ENCODE data around the gene MARCHF10. TPM values are rescaled to one million over a fixed set of nuclear protein-coding genes. Genes with fewer than 3 reads are reported as not detected.
"Not testable (repeated sequence)": the region's sequence is repeated elsewhere in the genome, so short reads cannot be mapped to it uniquely, and the experiment has no call there.

The MARCHF10 gene
- total RNA-seq, 2 experiments from 2014 or later, result not detected

DNA sequence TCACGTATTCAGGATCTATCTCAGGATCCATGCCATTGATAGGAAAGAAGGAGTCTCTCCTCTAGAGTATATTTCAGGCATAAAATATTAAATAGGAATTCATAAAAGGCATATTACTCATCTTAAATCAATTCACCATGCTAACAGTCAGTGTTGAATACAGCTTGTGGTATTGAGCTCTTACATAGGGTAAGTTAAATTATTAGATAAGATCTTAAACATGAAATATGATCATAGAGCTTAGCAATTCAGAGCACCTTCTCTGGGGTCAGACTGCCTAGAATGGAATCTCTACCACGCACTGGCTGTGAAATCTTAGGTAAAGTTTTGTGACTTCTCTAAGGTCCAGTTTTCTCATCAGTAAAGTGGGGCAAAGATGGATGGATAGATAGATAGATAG is 20.7 kb downstream of the MARCHF10 start:
- peaks cover 21% of the 10 kb centered on the region for H3K27me3 Mint-ChIP-seq
- peaks cover 1% of the 10 kb centered on the region for H3K36me3 Mint-ChIP-seq
- CTCF ChIA-PET, result no interaction called here
- ATAC-seq (no peak), DNase-seq (no peak)
- H3K9me3 Mint-ChIP-seq (ENCODE audit: low read depth), result peaks cover 2% of the 10 kb centered on the region
- no peak overlapping the region for H3K4me3 Mint-ChIP-seq
- no peaks in the 10 kb centered on the region for H3K4me1 Mint-ChIP-seq
- H3K27ac Mint-ChIP-seq, result no peak overlapping the region

DNA sequence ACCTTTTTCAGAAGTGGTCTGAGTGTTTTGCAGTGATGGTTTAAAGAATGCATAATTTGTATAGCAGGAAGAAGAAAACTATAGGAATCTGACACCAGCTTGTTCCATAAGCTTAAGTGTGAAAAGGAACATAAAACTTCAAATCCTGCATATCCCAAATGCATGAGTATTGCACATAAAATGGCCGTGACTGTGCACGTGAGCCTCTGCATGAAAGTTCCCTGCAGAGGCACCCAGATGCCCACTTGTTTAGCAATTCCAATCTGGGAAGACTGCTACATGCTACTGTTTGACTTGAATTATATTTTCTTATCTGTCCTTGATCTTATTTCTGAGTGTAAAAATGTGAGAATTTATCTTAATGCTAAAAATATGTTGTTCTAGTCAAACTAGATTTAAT is 21.5 kb downstream of the MARCHF10 start:
- Mint-ChIP-seq H3K9me3 (ENCODE audit: low read depth) (peaks cover 2% of the 10 kb centered on the region), H3K4me3 (no peak overlapping the region), H3K27ac (no peak overlapping the region), H3K36me3 (peaks cover 1% of the 10 kb centered on the region), H3K4me1 (no peaks in the 10 kb centered on the region), H3K27me3 (peaks cover 20% of the 10 kb centered on the region)
- DNase-seq, result no peak
- ATAC-seq, result no peak
- CTCF ChIA-PET, result no interaction called here

DNA sequence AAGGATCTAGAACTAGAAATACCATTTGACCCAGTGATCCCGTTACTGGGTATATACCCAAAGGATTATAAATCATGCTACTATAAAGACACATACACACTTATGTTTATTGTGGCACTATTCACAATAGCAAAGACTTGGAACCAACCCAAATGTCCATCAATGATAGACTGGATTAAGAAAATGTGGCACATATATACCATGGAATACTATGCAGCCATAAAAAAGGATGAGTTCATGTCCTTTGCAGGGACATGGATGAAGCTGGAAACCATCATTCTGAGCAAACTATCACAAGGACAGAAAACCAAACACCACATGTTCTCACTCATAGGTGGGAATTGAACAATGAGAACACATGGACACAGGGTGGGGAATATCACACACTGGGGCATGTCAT is 22.1 kb downstream of the MARCHF10 start:
- H3K36me3 Mint-ChIP-seq, H3K27ac Mint-ChIP-seq, H3K4me3 Mint-ChIP-seq: not testable (repeated sequence)

DNA sequence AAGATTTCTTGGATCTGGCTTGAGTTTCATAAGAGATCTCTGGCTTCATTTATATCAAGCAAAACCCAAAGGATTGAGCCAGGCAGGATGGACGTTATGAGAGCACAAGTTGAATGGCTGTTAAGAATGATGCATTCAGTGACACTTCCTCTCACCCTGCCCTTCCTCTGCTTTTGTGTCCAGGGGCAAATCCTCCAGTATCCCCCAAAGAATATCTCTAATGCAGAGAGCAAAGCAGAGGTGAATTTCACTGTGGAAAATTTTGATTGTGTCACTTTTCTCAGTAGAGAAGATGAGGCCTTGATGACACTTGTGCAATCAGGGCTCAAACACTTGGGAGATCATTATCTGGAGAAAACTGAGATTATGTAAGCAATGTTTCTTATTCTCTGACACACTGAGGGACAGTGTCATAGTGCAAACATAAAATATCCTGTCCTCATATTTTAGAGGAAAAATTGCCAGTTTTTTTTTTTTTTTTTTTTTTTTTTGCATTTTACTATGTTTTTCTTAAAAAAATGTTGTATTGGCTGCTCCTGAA is 25.3 kb downstream of the MARCHF10 start:
- H3K36me3 Mint-ChIP-seq, result no peaks in the 10 kb centered on the region
- H3K27ac Mint-ChIP-seq, result no peak overlapping the region
- CTCF ChIA-PET, result no interaction called here

More for the DNA sequence above, 22.1 kb downstream of the MARCHF10 start:
- DNase-seq; H3K4me1 Mint-ChIP-seq; ATAC-seq; H3K9me3 Mint-ChIP-seq (ENCODE audit: low read depth); CTCF ChIA-PET: not testable (repeated sequence)
- H3K27me3 Mint-ChIP-seq, result peaks cover 17% of the 10 kb centered on the region

DNA sequence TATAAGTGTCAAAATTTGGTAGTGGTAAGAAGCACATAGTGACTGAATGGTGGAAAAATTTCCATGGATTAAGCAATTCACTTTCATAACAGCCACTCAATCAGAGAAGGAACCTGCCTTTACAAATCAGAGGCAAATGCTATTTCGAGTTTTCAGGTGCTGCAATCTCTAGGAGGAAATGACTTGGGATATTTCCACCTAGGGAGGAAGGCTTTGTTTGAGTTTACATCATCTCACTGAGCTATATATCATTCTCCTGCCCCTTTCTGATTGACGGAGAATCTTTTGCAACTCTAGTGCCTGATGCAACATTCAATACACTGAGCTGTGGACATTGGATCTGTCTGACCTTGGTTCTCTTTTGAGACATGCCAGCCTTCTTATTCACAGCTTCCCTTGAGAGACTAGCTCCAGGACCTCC is 26.3 kb downstream of the MARCHF10 start:
- H3K27me3 Mint-ChIP-seq, result peaks cover 19% of the 10 kb centered on the region
- H3K9me3 Mint-ChIP-seq (ENCODE audit: low read depth), result peaks cover 2% of the 10 kb centered on the region
- ATAC-seq, result no peak
- no peak overlapping the region for H3K4me3 Mint-ChIP-seq
- H3K4me1 Mint-ChIP-seq, result no peaks in the 10 kb centered on the region
- H3K36me3 Mint-ChIP-seq, result no peaks in the 10 kb centered on the region
- H3K27ac Mint-ChIP-seq, result no peak overlapping the region
- DNase-seq, result no peak
- CTCF ChIA-PET, result no interaction called here

More for the DNA sequence above, 25.3 kb downstream of the MARCHF10 start:
- DNase-seq (no peak), ATAC-seq (no peak)
- peaks cover 2% of the 10 kb centered on the region for H3K9me3 Mint-ChIP-seq (ENCODE audit: low read depth)
- H3K27me3 Mint-ChIP-seq, result peaks cover 19% of the 10 kb centered on the region
- no peaks in the 10 kb centered on the region for H3K4me1 Mint-ChIP-seq
- no peak overlapping the region for H3K4me3 Mint-ChIP-seq

DNA sequence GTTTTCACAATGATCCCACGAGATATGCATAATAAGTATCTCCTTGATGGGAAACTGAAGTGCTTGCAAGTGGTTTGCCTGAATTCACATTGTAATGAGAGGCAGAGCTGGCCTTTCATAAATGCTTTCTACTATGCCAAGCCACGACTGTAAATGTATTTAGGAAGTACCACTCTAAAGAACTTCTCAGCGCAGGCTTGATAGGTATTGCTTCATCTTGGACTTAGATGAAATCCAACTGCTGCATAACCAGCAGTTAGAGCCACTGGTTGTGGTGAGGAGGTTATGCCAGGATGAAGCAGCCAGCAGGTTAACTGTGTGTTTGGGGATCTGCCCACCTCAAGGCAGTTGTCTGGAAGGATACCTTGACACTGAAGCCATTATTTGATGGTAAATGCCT is 26.8 kb downstream of the MARCHF10 start:
- Mint-ChIP-seq H3K4me1 (no peaks in the 10 kb centered on the region), H3K4me3 (no peak overlapping the region), H3K9me3 (ENCODE audit: low read depth) (peaks cover 2% of the 10 kb centered on the region), H3K27me3 (peaks cover 19% of the 10 kb centered on the region), H3K36me3 (no peaks in the 10 kb centered on the region), H3K27ac (no peak overlapping the region)
- CTCF ChIA-PET, result no interaction called here
- no peak for ATAC-seq
- DNase-seq, result no peak

DNA sequence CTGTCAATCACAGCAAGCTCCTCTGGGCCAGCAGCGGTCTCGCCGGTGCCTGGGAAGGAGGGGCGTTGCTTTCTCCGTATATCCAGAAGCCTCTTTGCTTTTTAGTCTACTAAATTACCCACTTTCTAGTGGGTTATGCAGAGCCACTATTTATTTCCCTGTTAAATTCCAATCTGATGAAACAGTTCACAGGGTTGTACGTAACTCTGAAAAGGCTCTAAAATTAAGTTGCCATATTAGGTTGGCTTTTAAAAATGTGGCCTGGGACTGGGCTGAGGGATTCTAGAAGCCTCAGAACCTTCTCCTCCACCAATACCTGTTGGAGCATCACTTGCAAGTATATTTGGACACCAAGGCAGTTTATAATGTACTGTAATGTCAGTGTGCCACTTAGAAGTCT is 27.2 kb downstream of the MARCHF10 start:
- no peak overlapping the region for H3K27ac Mint-ChIP-seq
- H3K9me3 Mint-ChIP-seq (ENCODE audit: low read depth), result peaks cover 2% of the 10 kb centered on the region
- DNase-seq (no peak), ATAC-seq (no peak)
- no peaks in the 10 kb centered on the region for H3K4me1 Mint-ChIP-seq
- no peaks in the 10 kb centered on the region for H3K36me3 Mint-ChIP-seq
- H3K27me3 Mint-ChIP-seq, result peaks cover 19% of the 10 kb centered on the region
- CTCF ChIA-PET, result no interaction called here
- H3K4me3 Mint-ChIP-seq, result no peak overlapping the region

DNA sequence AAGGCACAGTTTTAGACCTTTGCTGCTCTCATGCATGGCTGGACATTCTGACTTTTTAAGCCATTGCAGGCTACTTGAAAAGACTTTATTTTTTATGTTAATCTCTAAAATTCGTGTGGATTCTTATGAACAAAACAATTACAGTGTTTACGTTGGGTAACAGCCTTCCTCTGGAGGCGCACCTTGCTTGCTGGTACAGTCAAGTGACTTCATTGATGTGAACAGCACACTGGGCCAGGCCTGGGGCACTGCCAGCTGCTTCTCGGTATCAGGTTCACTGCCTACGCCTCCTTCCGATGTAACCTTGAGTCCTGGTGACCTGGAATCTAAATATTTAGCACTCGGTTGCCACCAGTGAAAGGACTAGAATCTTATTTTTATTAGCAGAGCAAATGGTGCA is 27.8 kb downstream of the MARCHF10 start:
- no peak overlapping the region for H3K27ac Mint-ChIP-seq
- H3K4me3 Mint-ChIP-seq, result no peak overlapping the region
- H3K4me1 Mint-ChIP-seq, result no peaks in the 10 kb centered on the region
- peaks cover 2% of the 10 kb centered on the region for H3K9me3 Mint-ChIP-seq (ENCODE audit: low read depth)
- CTCF ChIA-PET, result no interaction called here
- peaks cover 19% of the 10 kb centered on the region for H3K27me3 Mint-ChIP-seq
- no peak for DNase-seq
- ATAC-seq, result no peak
- H3K36me3 Mint-ChIP-seq, result no peaks in the 10 kb centered on the region

DNA sequence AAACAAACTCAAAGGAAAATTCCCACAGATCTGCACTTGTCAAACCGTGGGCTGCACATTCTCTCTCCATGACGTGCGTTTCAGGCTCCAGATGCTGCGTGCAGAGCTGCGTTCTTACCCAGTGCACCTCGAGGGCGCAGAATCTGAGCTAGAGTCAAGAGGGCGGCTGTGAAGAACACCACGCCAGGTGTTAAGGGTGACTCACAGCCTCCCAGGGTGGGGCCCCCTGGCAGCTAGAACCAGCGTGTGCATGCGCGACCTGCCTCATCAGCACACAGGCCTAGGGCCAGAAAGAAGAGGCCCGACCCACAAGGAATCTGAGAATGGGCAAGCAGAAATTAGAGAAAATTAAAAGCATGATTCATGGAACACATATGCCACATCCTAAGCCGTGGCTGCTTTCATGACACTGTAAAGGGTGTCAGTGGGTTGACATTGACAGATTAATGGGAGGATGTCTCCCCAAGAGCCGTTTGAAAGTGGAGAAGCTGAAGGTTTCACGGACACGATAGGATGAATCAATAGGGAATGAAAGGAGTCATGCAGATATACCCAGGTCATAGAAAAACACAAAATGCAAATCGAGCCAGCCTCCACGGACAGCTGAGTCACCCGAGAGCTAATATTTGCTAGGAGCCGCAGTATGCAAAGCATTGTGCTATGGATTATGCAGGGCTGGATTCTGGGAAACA is 29.0 kb downstream of the MARCHF10 start:
- Mint-ChIP-seq H3K27me3 (peaks cover 11% of the 10 kb centered on the region), H3K36me3 (no peaks in the 10 kb centered on the region), H3K4me1 (no peaks in the 10 kb centered on the region), H3K27ac (no peak overlapping the region), H3K9me3 (ENCODE audit: low read depth) (peaks cover 2% of the 10 kb centered on the region), H3K4me3 (no peak overlapping the region)
- CTCF ChIA-PET, result no interaction called here
- ATAC-seq (no peak), DNase-seq (no peak)

DNA sequence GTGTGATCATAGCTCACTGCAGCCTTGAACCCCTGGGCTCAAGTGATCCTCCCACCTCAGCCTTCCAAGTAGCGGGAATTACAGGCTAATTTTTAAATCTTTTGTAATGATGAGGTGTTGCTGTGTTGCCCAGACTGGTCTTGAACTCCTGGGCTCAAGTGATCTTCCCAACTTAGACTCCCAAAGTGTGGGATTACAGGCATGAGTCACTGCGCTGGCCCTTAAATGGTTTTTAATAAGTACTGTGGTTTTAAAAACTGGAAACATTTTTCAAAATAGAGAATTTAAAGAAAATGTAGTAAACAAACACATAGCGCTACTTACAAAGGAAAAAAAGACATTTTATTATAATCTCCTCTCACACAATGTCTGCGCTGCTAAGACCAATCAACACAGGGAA is 32.2 kb downstream of the MARCHF10 start:
- ATAC-seq, result no peak
- Mint-ChIP-seq H3K9me3 (ENCODE audit: low read depth) (peaks cover 2% of the 10 kb centered on the region), H3K4me3 (no peak overlapping the region), H3K27ac (no peak overlapping the region), H3K27me3 (peaks cover 4% of the 10 kb centered on the region), H3K36me3 (no peaks in the 10 kb centered on the region), H3K4me1 (no peaks in the 10 kb centered on the region)
- CTCF ChIA-PET, result no interaction called here
- no peak for DNase-seq

DNA sequence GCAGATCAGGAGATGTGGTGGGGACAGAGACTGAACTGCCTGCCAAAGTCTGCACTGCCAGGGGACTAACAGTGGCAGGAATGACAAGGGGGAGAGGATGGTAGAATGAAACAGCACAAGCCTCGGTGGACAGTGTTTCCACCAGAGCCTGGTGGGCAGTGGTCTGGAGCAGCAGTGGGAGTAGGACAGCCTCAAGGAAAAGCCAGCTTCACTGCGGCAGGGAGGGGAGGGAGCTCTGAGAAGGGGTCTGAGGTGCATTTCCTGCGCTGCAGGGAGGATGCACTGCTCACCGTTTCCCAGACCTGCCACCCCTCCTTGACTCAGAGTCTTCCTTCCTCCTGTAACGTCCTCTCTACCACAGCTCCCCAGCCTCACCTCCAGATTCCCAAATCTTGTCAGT is 33.8 kb downstream of the MARCHF10 start:
- DNase-seq, result no peak
- Mint-ChIP-seq H3K9me3 (ENCODE audit: low read depth) (peaks cover 2% of the 10 kb centered on the region), H3K36me3 (no peaks in the 10 kb centered on the region), H3K27ac (no peak overlapping the region), H3K4me3 (no peak overlapping the region), H3K27me3 (peaks cover 3% of the 10 kb centered on the region), H3K4me1 (no peaks in the 10 kb centered on the region)
- ATAC-seq, result no peak
- CTCF ChIA-PET, result no interaction called here

DNA sequence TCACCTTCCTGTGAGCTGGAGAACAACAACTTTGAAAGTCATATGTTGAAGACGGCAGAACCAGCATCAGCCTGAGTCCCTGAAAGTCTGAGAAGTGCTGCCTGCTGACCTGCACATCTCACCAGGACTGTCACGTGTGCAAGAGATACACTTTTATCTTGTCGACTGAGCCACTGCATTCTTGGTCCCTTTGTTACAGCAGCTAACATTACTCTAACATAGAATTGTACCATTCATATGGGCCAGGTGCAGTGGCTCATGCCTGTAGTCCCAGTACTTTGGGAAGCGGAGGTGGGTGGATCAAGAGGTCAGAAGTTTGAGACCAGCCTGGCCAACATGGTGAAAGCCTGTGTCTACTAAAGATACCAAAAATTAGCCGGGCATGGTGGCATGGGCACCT is 40.1 kb downstream of the MARCHF10 start:
- ATAC-seq, result no peak
- H3K36me3 Mint-ChIP-seq, result no peaks in the 10 kb centered on the region
- H3K27me3 Mint-ChIP-seq, result peaks cover 8% of the 10 kb centered on the region
- no peak for DNase-seq
- H3K4me1 Mint-ChIP-seq, result no peaks in the 10 kb centered on the region
- peaks cover 2% of the 10 kb centered on the region for H3K9me3 Mint-ChIP-seq (ENCODE audit: low read depth)
- no peak overlapping the region for H3K4me3 Mint-ChIP-seq
- CTCF ChIA-PET, result interaction anchor here (0.6 kb wide), 1 partner anchor 945 kb away, joined by 3 read pairs; no protein-coding TSS in a partner anchor
- no peak overlapping the region for H3K27ac Mint-ChIP-seq

DNA sequence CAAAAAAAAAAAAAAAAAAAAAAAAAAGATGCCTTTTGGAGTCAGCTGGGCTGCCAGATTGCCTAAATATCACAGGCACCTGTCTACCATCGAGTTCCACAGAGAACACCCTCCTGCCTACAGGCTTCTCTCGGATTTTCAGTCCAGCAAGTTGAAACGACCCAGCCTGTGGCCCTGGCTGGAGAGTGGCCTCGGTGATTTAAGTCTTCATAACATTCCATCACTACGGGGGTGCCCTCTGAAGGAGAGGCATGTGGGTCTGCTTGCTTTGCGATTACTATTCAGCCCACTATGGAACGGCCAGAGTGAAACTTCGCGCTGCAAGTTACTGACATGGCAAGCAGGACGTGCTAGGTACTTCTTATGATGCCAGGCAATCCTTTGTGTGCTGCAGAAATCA is 42.8 kb downstream of the MARCHF10 start:
- H3K27ac Mint-ChIP-seq, result no peak overlapping the region
- H3K4me1 Mint-ChIP-seq, result no peaks in the 10 kb centered on the region
- H3K36me3 Mint-ChIP-seq, result no peaks in the 10 kb centered on the region
- no peak for ATAC-seq
- CTCF ChIA-PET, result no interaction called here
- no peaks in the 10 kb centered on the region for H3K9me3 Mint-ChIP-seq (ENCODE audit: low read depth)
- no peak for DNase-seq
- H3K4me3 Mint-ChIP-seq, result no peak overlapping the region
- peaks cover 17% of the 10 kb centered on the region for H3K27me3 Mint-ChIP-seq

DNA sequence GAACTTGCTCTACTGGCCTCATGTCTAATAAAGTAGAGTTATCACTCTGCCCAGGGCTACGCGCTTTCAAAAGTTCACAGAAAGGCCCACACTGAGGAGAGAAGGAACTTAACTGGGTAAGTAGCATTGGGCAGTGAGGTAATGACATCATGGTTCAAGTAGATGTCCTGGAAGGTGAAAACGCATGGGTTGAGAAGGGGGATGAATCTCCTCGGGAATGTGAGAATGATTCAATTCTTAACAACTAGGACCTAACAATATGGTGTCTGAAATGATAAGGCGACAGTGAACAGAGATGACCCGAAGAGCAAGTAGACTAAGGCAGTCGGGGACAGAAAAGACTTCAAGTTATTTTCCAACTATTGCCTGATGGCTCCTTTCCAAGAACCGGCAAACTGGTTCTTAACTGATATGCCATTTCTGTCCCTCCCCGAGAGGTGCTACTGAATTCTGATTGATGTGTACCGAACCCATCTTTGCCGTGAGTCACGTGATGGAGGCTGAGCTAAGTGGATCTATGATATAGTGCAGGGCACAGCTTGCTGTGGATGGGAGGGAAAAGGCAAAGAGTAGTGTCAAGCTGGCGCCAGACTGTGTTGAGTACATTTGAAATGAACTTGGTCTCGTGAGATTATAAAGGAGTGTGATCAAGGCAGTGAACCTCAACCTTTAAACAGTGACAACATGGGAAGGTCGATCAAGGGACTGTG is 44.1 kb downstream of the MARCHF10 start:
- Mint-ChIP-seq H3K27ac (no peak overlapping the region), H3K4me1 (no peaks in the 10 kb centered on the region), H3K4me3 (no peak overlapping the region), H3K36me3 (no peaks in the 10 kb centered on the region), H3K9me3 (ENCODE audit: low read depth) (no peaks in the 10 kb centered on the region), H3K27me3 (peaks cover 24% of the 10 kb centered on the region)
- ATAC-seq (no peak), DNase-seq (no peak)
- CTCF ChIA-PET, result no interaction called here

Measured in activated CD8-positive, alpha-beta memory T cell treated with anti-CD3 and anti-CD28 coated beads, Interleukin-2, amount 10 ng/mL, durations not matched to agents 7 days and 5 days (primary cell).